Body of pancreas (tissue), 4 donors: ENCODE data around the gene AGBL5. TPM values are rescaled to one million over a fixed set of nuclear protein-coding genes. Genes with fewer than 3 reads are reported as not detected.

ENCODE experiments used
- ATAC-seq: fragments of 150-250 bp; one replicate; pipeline ENCODE4 v1.9.1; 2016
- DNase-seq, 4 donors: peaks; one replicate each; pipeline ENCODE4 v3.0.0-alpha.2; 2019
- H3K27ac ChIP-seq, 4 donors: fragments of 200-600 bp; sonication (generic); 1 replicate in 3 of 4; 2 replicates in 1 of 4; pipeline versions ENCODE4 v1.5.1 to v1.6.1; 2016 to 2019; ENCODE audit warnings: mild to moderate bottlenecking in 1 of 4, mixed read lengths in 1 of 4, moderate library complexity in 1 of 4
- H3K27me3 ChIP-seq, 2 donors: fragments of 200-600 bp; sonication (generic); one replicate each; pipeline ENCODE4 v1.6.0; 2016; ENCODE audit warnings: mild to moderate bottlenecking in 1 of 2
- H3K36me3 ChIP-seq, 2 donors: fragments of 200-600 bp; sonication (generic); replicated peaks in 1 of 2; 2 replicates each; pipeline ENCODE4 v1.5.1; 2016; ENCODE audit warnings: low read depth in 2 of 2; ENCODE audit not compliant: insufficient read depth in 1 of 2
- H3K4me1 ChIP-seq: fragments of 200-600 bp; sonication (generic); one replicate; pipeline ENCODE4 v1.6.0; 2016
- H3K4me3 ChIP-seq, 2 donors: fragments of 200-600 bp; sonication (generic); 1 replicate in 1 of 2; 2 replicates in 1 of 2; pipeline ENCODE4 v1.5.1; 2016 to 2019
- H3K9me3 ChIP-seq, 3 donors: fragments of 200-600 bp; sonication (generic); 1 replicate in 2 of 3; 2 replicates in 1 of 3; pipeline ENCODE4 v1.5.1; 2016
- POLR2A ChIP-seq, 3 donors: fragments of 450-650 bp; IDR thresholded peaks; one replicate each; pipeline ENCODE4 v1.6.1; 2016; ENCODE audit warnings: antibody characterized with exemption in 3 of 3, mild to moderate bottlenecking in 2 of 3
- WGBS, 2 donors: methylation state at CpG; one replicate each; pipeline ENCODE4 v1.1.5; 2017; 5-methylcytosine and 5-hydroxymethylcytosine counted together
- intact Hi-C: fragments of 100-400 bp; cut with DNase I; formaldehyde crosslinking; loops from one replicate; pipeline ENCODE4 v1.15.1; 2023
- total RNA-seq, 2 donors: library from RNA; depleted of rRNA; stranded (reverse); fragments of >200 nt; gene quantifications; one replicate each; pipeline ENCODE4 v1.1.0, GENCODE V29; 2016
- TF ChIP-seq, protein P1 (sequence below), 7 experiments: fragments of 450-650 bp in 4 of 7; fragments of 200-600 bp in 3 of 7; sonication (generic) in 3 of 7; IDR thresholded peaks; one replicate each; pipeline ENCODE4 v1.5.1; 2016 to 2019; ENCODE audit warnings: antibody characterized with exemption in 7 of 7

AGBL5 gene
- total RNA-seq, 2 donors from 2014 or later, result 5.6 to 12.2 TPM

DNA sequence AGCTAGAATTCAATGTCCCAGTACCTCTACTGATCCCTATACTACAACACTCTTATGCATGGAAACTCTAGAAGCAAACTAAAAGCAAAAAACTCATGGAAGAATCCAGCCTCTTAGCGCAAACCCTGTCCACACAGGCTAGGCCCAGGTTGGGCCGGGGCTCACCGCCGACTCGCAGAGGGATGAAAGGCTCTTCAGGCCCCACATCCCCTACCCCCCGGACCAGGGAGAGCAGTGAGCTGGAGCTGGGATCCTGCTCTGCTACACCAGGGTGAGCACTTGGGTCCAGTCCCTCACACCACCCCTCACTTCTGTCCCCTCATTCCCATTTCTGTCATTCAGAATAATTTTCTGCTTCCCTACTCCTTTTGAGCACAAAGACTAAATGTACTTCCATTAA lies 18.0 kb downstream of the AGBL5 start:
- Histone ChIP-seq H3K9me3 (no peaks in the 10 kb centered on the region), H3K4me3 (no peak overlapping the region), H3K36me3 (no peaks in the 10 kb centered on the region), H3K27ac (no peak overlapping the region), H3K27me3 (no peaks in the 10 kb centered on the region), H3K4me1 (peaks cover 31% of the 10 kb centered on the region)
- no peak for DNase-seq
- no peak for ATAC-seq
- TF ChIP-seq, protein P1, sequence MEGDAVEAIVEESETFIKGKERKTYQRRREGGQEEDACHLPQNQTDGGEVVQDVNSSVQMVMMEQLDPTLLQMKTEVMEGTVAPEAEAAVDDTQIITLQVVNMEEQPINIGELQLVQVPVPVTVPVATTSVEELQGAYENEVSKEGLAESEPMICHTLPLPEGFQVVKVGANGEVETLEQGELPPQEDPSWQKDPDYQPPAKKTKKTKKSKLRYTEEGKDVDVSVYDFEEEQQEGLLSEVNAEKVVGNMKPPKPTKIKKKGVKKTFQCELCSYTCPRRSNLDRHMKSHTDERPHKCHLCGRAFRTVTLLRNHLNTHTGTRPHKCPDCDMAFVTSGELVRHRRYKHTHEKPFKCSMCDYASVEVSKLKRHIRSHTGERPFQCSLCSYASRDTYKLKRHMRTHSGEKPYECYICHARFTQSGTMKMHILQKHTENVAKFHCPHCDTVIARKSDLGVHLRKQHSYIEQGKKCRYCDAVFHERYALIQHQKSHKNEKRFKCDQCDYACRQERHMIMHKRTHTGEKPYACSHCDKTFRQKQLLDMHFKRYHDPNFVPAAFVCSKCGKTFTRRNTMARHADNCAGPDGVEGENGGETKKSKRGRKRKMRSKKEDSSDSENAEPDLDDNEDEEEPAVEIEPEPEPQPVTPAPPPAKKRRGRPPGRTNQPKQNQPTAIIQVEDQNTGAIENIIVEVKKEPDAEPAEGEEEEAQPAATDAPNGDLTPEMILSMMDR (IDR thresholded peaks at IDR 0.05), result no peak
- TF ChIP-seq POLR2A (IDR thresholded peaks at IDR 0.05), result no peak
- 90 to 91% methylated on average over 2 to 6 of the region's 6 CpGs for WGBS, 2 donors
- intact Hi-C loops, result no loop called here

DNA sequence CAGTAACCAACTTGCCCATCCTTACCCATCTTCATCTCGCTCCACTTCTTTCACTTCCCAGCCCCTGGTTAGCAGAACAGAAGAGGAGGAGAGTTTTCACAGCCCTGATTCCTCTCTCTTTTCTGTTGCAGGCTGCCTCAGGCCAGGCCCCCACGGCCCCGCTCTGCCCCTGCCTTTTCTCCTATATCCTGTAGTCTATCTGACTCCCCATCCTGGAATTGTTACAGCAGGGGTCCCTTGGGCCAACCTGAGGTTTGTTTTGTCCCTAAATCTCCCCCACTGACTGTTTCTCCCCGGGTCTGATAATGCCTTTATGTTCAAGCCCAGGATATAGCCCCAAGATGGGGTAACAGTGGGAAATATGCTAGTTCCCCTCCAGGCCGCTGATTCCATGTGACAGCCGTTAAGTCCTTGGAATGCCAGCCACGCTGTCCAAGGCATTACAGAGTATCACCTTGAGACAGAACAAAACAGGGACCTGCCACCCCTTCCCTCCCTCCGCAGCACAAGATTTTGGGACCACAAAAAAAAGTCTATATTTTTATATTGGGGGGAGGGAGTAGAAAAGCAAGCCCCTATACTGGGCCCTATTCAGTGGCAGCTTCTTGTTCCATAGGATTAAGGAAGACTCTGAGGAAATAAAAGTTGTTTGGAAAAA lies 18.6 kb downstream of the AGBL5 start:
- DNase-seq (no peak), ATAC-seq (no peak)
- TF ChIP-seq, protein P1 (IDR thresholded peaks at IDR 0.05), result no peak
- TF ChIP-seq POLR2A (IDR thresholded peaks at IDR 0.05), result no peak
- Histone ChIP-seq H3K9me3 (no peaks in the 10 kb centered on the region), H3K27me3 (no peaks in the 10 kb centered on the region), H3K4me3 (peak overlapping the region in 1 of 2 donors; percentile 73), H3K27ac (no peak overlapping the region), H3K4me1 (peaks cover 31% of the 10 kb centered on the region), H3K36me3 (no peaks in the 10 kb centered on the region)
- intact Hi-C loops, result no loop called here
- 68 to 69% methylated on average over 8 of the region's 8 CpGs for WGBS, 2 donors

DNA sequence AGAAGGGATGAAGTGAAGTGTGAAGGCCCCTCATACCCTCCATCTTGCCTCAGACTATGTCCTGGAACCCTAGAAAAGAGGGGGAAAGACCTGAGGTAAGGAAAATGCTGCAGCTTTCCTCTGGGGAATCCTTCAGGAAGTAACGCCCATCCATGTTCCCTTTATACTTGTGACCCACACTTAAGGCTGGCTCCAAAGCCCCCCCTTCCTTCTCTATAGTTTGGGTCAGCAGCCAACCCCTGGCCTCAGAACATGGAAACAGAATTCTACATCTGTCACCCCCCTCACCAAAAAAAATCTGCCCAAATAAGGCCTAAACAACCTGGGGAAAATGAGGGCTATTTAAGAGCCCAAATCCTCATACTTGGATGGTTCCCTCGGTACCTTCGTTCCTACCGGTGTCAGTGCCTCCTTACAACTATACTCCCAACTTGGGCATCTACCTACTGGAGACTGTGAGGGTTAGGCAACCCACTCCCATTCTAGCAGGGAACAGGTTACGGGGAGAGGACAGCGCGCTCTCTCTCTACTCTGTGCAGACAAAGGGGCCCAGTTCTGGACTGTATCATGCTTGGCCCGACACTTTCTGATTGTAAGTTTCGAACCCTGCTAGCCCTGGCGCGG lies 19.3 kb downstream of the AGBL5 start:
- Histone ChIP-seq H3K9me3 (no peaks in the 10 kb centered on the region), H3K27ac (peak overlapping the region; percentile 59 to 92 (median 80)), H3K27me3 (no peaks in the 10 kb centered on the region), H3K36me3 (no peaks in the 10 kb centered on the region), H3K4me3 (peak overlapping the region; percentile 73 to 96), H3K4me1 (peaks cover 31% of the 10 kb centered on the region)
- TF ChIP-seq, protein P1 (IDR thresholded peaks at IDR 0.05), result no peak
- TF ChIP-seq POLR2A (IDR thresholded peaks at IDR 0.05), result no peak
- WGBS, 2 donors, result 1 to 4% methylated on average over 8 to 11 of the region's 11 CpGs
- DNase-seq, result no peak
- intact Hi-C loops, result no loop called here
- no peak for ATAC-seq

DNA sequence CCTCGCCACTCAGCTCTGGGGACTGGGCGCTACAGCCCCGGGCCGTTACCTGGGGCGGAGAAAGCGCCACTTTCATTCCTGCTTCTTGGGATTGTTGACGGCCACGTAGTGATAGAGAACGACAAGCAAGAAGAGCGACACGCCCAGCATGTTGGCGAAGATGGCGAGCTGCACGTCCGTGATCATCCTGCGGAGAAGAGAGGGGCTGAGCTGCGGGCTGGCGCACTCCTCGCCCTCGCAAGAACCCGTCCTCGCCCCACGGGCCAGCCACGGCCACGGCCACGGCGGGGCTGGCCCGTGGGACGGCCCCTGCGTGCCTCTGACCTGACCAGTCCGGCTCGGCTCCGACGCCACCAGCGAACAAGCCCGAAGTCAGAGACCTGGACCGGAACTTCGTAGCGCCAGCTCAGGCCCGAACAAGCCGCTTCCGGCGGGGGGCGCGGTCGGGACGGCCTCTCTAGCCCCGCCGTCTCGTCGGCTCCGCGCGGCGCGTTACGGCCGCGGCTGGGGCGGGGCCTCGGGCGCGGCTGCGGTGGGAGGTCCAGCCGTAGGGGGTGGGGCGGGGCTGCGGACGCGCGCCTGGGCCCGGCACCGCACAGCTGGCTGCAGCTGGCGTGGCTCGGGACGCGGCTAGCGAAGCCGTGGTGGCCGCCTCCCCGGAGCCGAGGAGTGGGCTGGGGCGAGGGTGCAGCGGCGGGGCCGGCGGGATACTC lies 20.0 kb downstream of the AGBL5 start, which contains the start of gene OST4:
Gene OST4 (minus strand): TSS at position 378 of the 713 bp plus-strand sequence.
- Histone ChIP-seq H3K36me3 (no peaks in the 10 kb centered on the region), H3K4me1 (peaks cover 31% of the 10 kb centered on the region), H3K27ac (peak within 1 kb of the TSS; percentile 73 to 92 (median 80)), H3K9me3 (no peaks in the 10 kb centered on the region), H3K4me3 (peak within 1 kb of the TSS; percentile 73 to 96), H3K27me3 (no peaks in the 10 kb centered on the region)
- intact Hi-C loops, result no loop called here
- DNase-seq (peak; percentile 94 to 96 (median 94)), ATAC-seq (peak; percentile 97)
- peak; percentile 64 to 73 (median 69) for TF ChIP-seq POLR2A (IDR thresholded peaks at IDR 0.05)
- TF ChIP-seq, protein P1 (IDR thresholded peaks at IDR 0.05), result peak in 1 of 7 experiments; percentile 31
- WGBS, 2 donors, result 0% methylated on average over 5 to 85 of the region's 86 CpGs
